GM23338 (cell line): Measurements from ENCODE around the gene CASP8. TPM values are rescaled to one million over a fixed set of nuclear protein-coding genes. Genes with fewer than 3 reads are reported as not detected.

Source experiments
- CTCF ChIP-seq, 2 experiments: fragments of 200-600 bp in 1 of 2; sonication (generic) in 1 of 2; conservative IDR thresholded peaks; 2 replicates each; pipeline versions ENCODE4 v1.5.1 to v1.6.1; 2016 to 2017; ENCODE audit warnings: antibody characterized with exemption in 2 of 2, low read depth in 2 of 2, mild to moderate bottlenecking in 2 of 2, moderate library complexity in 1 of 2
- EZH2phosphoT487 ChIP-seq: fragments of 200-600 bp; sonication (generic); IDR thresholded peaks from one replicate; pipeline ENCODE4 v1.8.1; 2018; ENCODE audit warnings: antibody characterized with exemption; ENCODE audit not compliant: unreplicated experiment
- JUNB ChIP-seq: IDR thresholded peaks from one replicate; pipeline ENCODE4 v1.6.1; 2016; ENCODE audit warnings: antibody characterized with exemption; ENCODE audit not compliant: unreplicated experiment
- STAT1 ChIP-seq: IDR thresholded peaks from one replicate; pipeline ENCODE4 v1.6.1; 2016; ENCODE audit warnings: antibody characterized with exemption; ENCODE audit not compliant: unreplicated experiment
- ZNF462 ChIP-seq: fragments of 250-450 bp; sonication (Bioruptor Pico); IDR thresholded peaks from 2 replicates; pipeline ENCODE4 v1.5.0; 2020; ENCODE audit warnings: mild to moderate bottlenecking, moderate library complexity
- polyA plus RNA-seq: library from polyadenylated mRNA; unstranded; fragments of >200 nt; fragmentation: Nextera tagmentation; extraction: Ambion mirVana; gene quantifications from 2 replicates; pipeline ENCODE4 v1.2.1, GENCODE V29; 2016
- small RNA-seq: library from RNA; depleted of rRNA; stranded (forward); fragments of <200 nt; gene quantifications from one replicate; pipeline ENCODE3, GENCODE V24; 2014; ENCODE audit warnings: low replicate concordance
- total RNA-seq: library from RNA; depleted of rRNA; stranded (reverse); fragments of >200 nt; shearing (Covaris generic); gene quantifications from 2 replicates; pipeline ENCODE4 v1.2.3, GENCODE V29; 2014; rRNA removed

Gene CASP8
- total and polyA plus RNA-seq, 2 experiments from 2014 or later, result 2.3 to 3.6 TPM

- no peak for TF ChIP-seq ZNF462 (CRISPR knock-in tag)
- no peak for TF ChIP-seq CTCF (conservative IDR thresholded peaks at IDR 0.05; ENCODE audit: low read depth in 2 of 2)
- TF ChIP-seq STAT1, result no peak
- no peak for TF ChIP-seq EZH2phosphoT487
- TF ChIP-seq JUNB, result no peak
These were observed 69.1 kb downstream of the CASP8 start (continued) for GRCh38 chr2:201329409-201329808.

Small RNA genes lying within 50 kb of the gene (small RNA-seq; reads per million reads assigned to genes)
- not detected for gene MTND4LP13

Other genes starting within 250 kb of the CASP8 start
- 4.8 and 5.5 TPM in 2 replicates for gene HYCC2, start 188.9 kb upstream of the CASP8 start, total RNA-seq
- gene HYCC2, start 188.9 kb upstream of the CASP8 start, polyA plus RNA-seq, result 2.2 and 2.4 TPM in 2 replicates
- 34.3 and 35.6 TPM in 2 replicates for gene NDUFB3, start 188.5 kb upstream of the CASP8 start, total RNA-seq
- 199 and 230 TPM in 2 replicates for gene NDUFB3, start 188.5 kb upstream of the CASP8 start, polyA plus RNA-seq
- gene CFLAR, start 144.4 kb upstream of the CASP8 start, total RNA-seq, result 15.1 and 16.2 TPM in 2 replicates
- gene CFLAR, start 144.4 kb upstream of the CASP8 start, polyA plus RNA-seq, result 10.0 and 10.1 TPM in 2 replicates
- 2.9 and 3.5 TPM in 2 replicates for gene CASP10, start 77.4 kb upstream of the CASP8 start, total RNA-seq
- gene CASP10, start 77.4 kb upstream of the CASP8 start, polyA plus RNA-seq, result 1.9 and 2.4 TPM in 2 replicates
- gene FLACC1, start 96.8 kb downstream of the CASP8 start, total RNA-seq, result 0.10 TPM in 1 of 2 replicates, not detected in the other
- gene FLACC1, start 96.8 kb downstream of the CASP8 start, polyA plus RNA-seq, result 0.27 TPM in 1 of 2 replicates, not detected in the other
- 12.0 and 17.0 TPM in 2 replicates for gene TRAK2, start 190.9 kb downstream of the CASP8 start, total RNA-seq
- 5.8 and 6.7 TPM in 2 replicates for gene TRAK2, start 190.9 kb downstream of the CASP8 start, polyA plus RNA-seq
- 37.1 and 37.6 TPM in 2 replicates for gene STRADB, start 191.2 kb downstream of the CASP8 start, total RNA-seq
- gene STRADB, start 191.2 kb downstream of the CASP8 start, polyA plus RNA-seq, result 35.9 and 41.3 TPM in 2 replicates